GM23248 (cell line): ENCODE data around the gene PLLP. TPM values are rescaled to one million over a fixed set of nuclear protein-coding genes. Genes with fewer than 3 reads are reported as not detected.

Experiments
- DNase-seq: peaks from one replicate; pipeline ENCODE4 v3.0.0-alpha.2; 2015
- H2AFZ ChIP-seq: fragments of 200-600 bp; sonication (generic); 2 replicates; pipeline ENCODE4 v1.6.1; 2016; ENCODE audit warnings: antibody characterized with exemption
- H3F3A ChIP-seq: fragments of 200-600 bp; sonication (generic); 2 replicates; pipeline ENCODE4 v1.6.1; 2016; ENCODE audit warnings: mild to moderate bottlenecking, antibody characterized with exemption, mixed run types; ENCODE audit not compliant: insufficient read depth
- H3K27ac ChIP-seq: fragments of 200-600 bp; sonication (generic); 2 replicates; pipeline ENCODE4 v1.5.1; 2016; ENCODE audit warnings: mild to moderate bottlenecking
- H3K27me3 ChIP-seq: fragments of 200-600 bp; sonication (generic); replicated peaks from 2 replicates; pipeline ENCODE4 v1.6.1; 2016; ENCODE audit warnings: mild to moderate bottlenecking; ENCODE audit not compliant: insufficient read depth
- H3K36me3 ChIP-seq: fragments of 200-600 bp; sonication (generic); 2 replicates; pipeline ENCODE4 v1.6.1; 2016; ENCODE audit warnings: low read depth, mild to moderate bottlenecking
- H3K4me1 ChIP-seq: fragments of 200-600 bp; sonication (generic); 2 replicates; pipeline ENCODE4 v1.6.1; 2016; ENCODE audit warnings: mild to moderate bottlenecking; ENCODE audit not compliant: insufficient read depth
- H3K4me2 ChIP-seq: fragments of 200-600 bp; sonication (generic); one replicate; pipeline ENCODE4 v1.6.1; 2016; ENCODE audit warnings: mild to moderate bottlenecking; ENCODE audit not compliant: unreplicated experiment
- H3K4me3 ChIP-seq: fragments of 200-600 bp; sonication (generic); 2 replicates; pipeline ENCODE4 v1.5.1; 2016; ENCODE audit warnings: mild to moderate bottlenecking
- H3K79me2 ChIP-seq: fragments of 200-600 bp; sonication (generic); 2 replicates; pipeline ENCODE4 v1.6.1; 2016; ENCODE audit warnings: mild to moderate bottlenecking; ENCODE audit not compliant: insufficient read depth
- H3K9ac ChIP-seq: fragments of 200-600 bp; sonication (generic); 2 replicates; pipeline ENCODE4 v1.6.1; 2016; ENCODE audit warnings: mild to moderate bottlenecking
- H3K9me2 ChIP-seq: fragments of 200-600 bp; sonication (generic); 2 replicates; pipeline ENCODE4 v1.6.1; 2016; ENCODE audit warnings: mixed run types, mild to moderate bottlenecking, moderate library complexity; ENCODE audit not compliant: insufficient read depth
- H3K9me3 ChIP-seq: fragments of 200-600 bp; sonication (generic); one replicate; pipeline ENCODE4 v1.6.1; 2017; ENCODE audit warnings: low read depth
- H4K20me1 ChIP-seq: fragments of 200-600 bp; sonication (generic); 2 replicates; pipeline ENCODE4 v1.6.0; 2016; ENCODE audit not compliant: insufficient read depth
- EZH2 ChIP-seq: fragments of 200-600 bp; sonication (generic); IDR thresholded peaks from 2 replicates; pipeline ENCODE4 v1.6.1; 2018; ENCODE audit warnings: antibody characterized with exemption, mild to moderate bottlenecking; ENCODE audit not compliant: insufficient read depth, poor library complexity, severe bottlenecking
- EZH2phosphoT487 ChIP-seq: fragments of 200-600 bp; sonication (generic); IDR thresholded peaks from 2 replicates; pipeline ENCODE4 v1.6.1; 2018; ENCODE audit warnings: antibody characterized with exemption, moderate library complexity, mild to moderate bottlenecking, low read depth; ENCODE audit not compliant: insufficient read depth
- WGBS, 2 experiments: methylation state at CpG; one replicate each; pipeline ENCODE4 v1.1.6; 2015 to 2017; ENCODE audit warnings: low lambda C conversion rate in 2 of 2, low coverage in 1 of 2; ENCODE audit errors: missing lambda C conversion rate in 2 of 2; 5-methylcytosine and 5-hydroxymethylcytosine counted together
- in situ Hi-C: fragments of 300-500 bp; cut with MboI; formaldehyde crosslinking; loops from 2 replicates; pipeline ENCODE4 v1.15.0; 2020
- polyA plus RNA-seq: library from polyadenylated mRNA; unstranded; fragments of >200 nt; fragmentation: Nextera tagmentation; extraction: Ambion mirVana; gene quantifications from 2 replicates; pipeline ENCODE4 v1.2.1, GENCODE V29; 2016
- total RNA-seq: library from RNA; depleted of rRNA; stranded (reverse); fragments of >200 nt; shearing (Covaris generic); gene quantifications from 2 replicates; pipeline ENCODE4 v1.2.3, GENCODE V29; 2014

PLLP gene
- total and polyA plus RNA-seq, 2 experiments from 2014 or later: 0.44 TPM; not detected in 1

- Histone ChIP-seq H3F3A (peaks cover 29% of the 10 kb centered on the region), H3K27ac (no peak overlapping the region), H3K36me3 (peaks cover 63% of the 10 kb centered on the region), H3K79me2 (no peaks in the 10 kb centered on the region), H3K9me3 (no peaks in the 10 kb centered on the region), H3K4me3 (no peak overlapping the region), H3K4me2 (no peak overlapping the region), H3K9me2 (no peaks in the 10 kb centered on the region), H2AFZ (no peak overlapping the region), H4K20me1 (no peaks in the 10 kb centered on the region), H3K27me3 (no peaks in the 10 kb centered on the region), H3K9ac (no peak overlapping the region), H3K4me1 (peaks cover 4% of the 10 kb centered on the region)
- no peak for TF ChIP-seq EZH2
- TF ChIP-seq EZH2phosphoT487: no peak
- DNase-seq: no peak
- in situ Hi-C loops: no loop called here
Measured at GRCh38 chr16:57234707-57235092, 49.8 kb downstream of the PLLP start.

- WGBS, 2 experiments: 97 to 99% methylated on average over 9 of the region's 9 CpGs
- no peaks in the 10 kb centered on the region for H3K27me3 ChIP-seq
- no peak overlapping the region for H2AFZ ChIP-seq
- no peaks in the 10 kb centered on the region for H3K9me3 ChIP-seq
- peaks cover 29% of the 10 kb centered on the region for H3F3A ChIP-seq
- H4K20me1 ChIP-seq: no peaks in the 10 kb centered on the region
- H3K79me2 ChIP-seq: no peaks in the 10 kb centered on the region
- no peak overlapping the region for H3K4me2 ChIP-seq
- H3K9me2 ChIP-seq: no peaks in the 10 kb centered on the region
- H3K36me3 ChIP-seq: peaks cover 60% of the 10 kb centered on the region
- in situ Hi-C loops: no loop called here
- no peak overlapping the region for H3K9ac ChIP-seq
- H3K27ac ChIP-seq: no peak overlapping the region
- no peak for DNase-seq
- no peak for TF ChIP-seq EZH2phosphoT487
- TF ChIP-seq EZH2: no peak
- H3K4me3 ChIP-seq: no peak overlapping the region
- H3K4me1 ChIP-seq: peaks cover 4% of the 10 kb centered on the region
Measured at GRCh38 chr16:57233944-57234706, 50.3 kb downstream of the PLLP start.

- Histone ChIP-seq H3K9me3 (no peaks in the 10 kb centered on the region), H3K9ac (no peak overlapping the region), H3K4me2 (no peak overlapping the region), H3K36me3 (peaks cover 64% of the 10 kb centered on the region), H4K20me1 (no peaks in the 10 kb centered on the region), H3K4me1 (peaks cover 8% of the 10 kb centered on the region), H3K27me3 (no peaks in the 10 kb centered on the region), H3K27ac (no peak overlapping the region), H3K79me2 (no peaks in the 10 kb centered on the region), H3K4me3 (no peak overlapping the region), H3K9me2 (no peaks in the 10 kb centered on the region), H2AFZ (no peak overlapping the region), H3F3A (peaks cover 29% of the 10 kb centered on the region)
- in situ Hi-C loops: no loop called here
- DNase-seq: no peak
- no peak for TF ChIP-seq EZH2
- TF ChIP-seq EZH2phosphoT487: no peak
- 57 to 65% methylated on average over 3 of the region's 3 CpGs for WGBS, 2 experiments
Measured at GRCh38 chr16:57231821-57232350, 52.6 kb downstream of the PLLP start.

- TF ChIP-seq EZH2 (no peak), EZH2phosphoT487 (no peak)
- WGBS, 2 experiments: 95 to 96% methylated on average over 1 of the region's 1 CpG
- Histone ChIP-seq H3K4me1 (peaks cover 8% of the 10 kb centered on the region; the same call in 1 of the 2 replicates), H3K9ac (no peak overlapping the region), H3K9me3 (no peaks in the 10 kb centered on the region), H3K27ac (no peak overlapping the region), H3K79me2 (no peaks in the 10 kb centered on the region), H2AFZ (no peak overlapping the region), H3F3A (peaks cover 6% of the 10 kb centered on the region; the same call in 1 of the 2 replicates), H3K4me3 (no peak overlapping the region), H3K4me2 (no peak overlapping the region), H3K27me3 (no peaks in the 10 kb centered on the region), H4K20me1 (no peaks in the 10 kb centered on the region), H3K9me2 (no peaks in the 10 kb centered on the region), H3K36me3 (peaks cover 61% of the 10 kb centered on the region)
- no peak for DNase-seq
- in situ Hi-C loops: no loop called here
Measured at GRCh38 chr16:57229079-57229478, 55.4 kb downstream of the PLLP start.
